Right cardiac atrium (tissue), 5 donors: Measurements from ENCODE around the gene NKX6-1. TPM values are rescaled to one million over a fixed set of nuclear protein-coding genes. Genes with fewer than 3 reads are reported as not detected.

Experiments
- ATAC-seq, 2 donors: fragments of 200-7000 bp; cut with Tn5 transposase; one replicate each; pipeline versions ENCODE4 v1.8.0 to v1.9.1; 2020; ENCODE audit warnings: moderate library complexity in 2 of 2, mild to moderate bottlenecking in 1 of 2
- DNase-seq, 3 donors: peaks; one replicate each; pipeline ENCODE4 v3.0.0-alpha.2; 2020
- H3K27ac ChIP-seq: one replicate; pipeline ENCODE4 v1.5.1; 2013; ENCODE audit warnings: mild to moderate bottlenecking, low read length, control low read depth, moderate library complexity
- H3K27me3 ChIP-seq: one replicate; pipeline ENCODE4 v1.6.1; 2013; ENCODE audit not compliant: control insufficient read depth, insufficient read depth
- H3K4me1 ChIP-seq: one replicate; pipeline ENCODE4 v1.6.1; 2013; ENCODE audit warnings: low read length; ENCODE audit not compliant: control insufficient read depth, insufficient read depth
- H3K4me3 ChIP-seq: one replicate; pipeline ENCODE4 v1.5.1; 2013; ENCODE audit warnings: low read length, control low read depth
- H3K9me3 ChIP-seq: one replicate; pipeline ENCODE4 v1.6.1; 2013; ENCODE audit warnings: low read length; ENCODE audit not compliant: control insufficient read depth
- WGBS: extraction: QIAGEN DNeasy Blood & Tissue Kit; methylation state at CpG from one replicate; pipeline ENCODE4 v1.1.7; 2013; 5-methylcytosine and 5-hydroxymethylcytosine counted together
- intact Hi-C, 4 donors: fragments of 100-400 bp; cut with DNase I; formaldehyde crosslinking; loops; one replicate each; pipeline versions ENCODE4 v1.11.0 to v1.14.0; 2022 to 2023
- polyA plus RNA-seq: library from polyadenylated mRNA; stranded (reverse); fragments of 200-250 nt; gene quantifications from one replicate; pipeline ENCODE4 v1.2.3, GENCODE V29; 2013
- total RNA-seq, 4 donors: library from RNA; stranded (reverse); fragmentation: NEBNext Ultra II Directional; extraction: Animal tissue kit (Norgen Biotek cat#: 25700); gene quantifications; one replicate each; pipeline ENCODE4 v1.2.1, GENCODE V29; 2021
- donor health status: healthy with polysubstance abuse.
- donor health status: DM: no; HTN: yes; CAD: no.
- donor health status: DM: no; HTN: no; CAD: no.
- donor health status: DM: no; HTN: yes; CAD: no; lungs with severe emphysema.
- donor health status: DM: yes; HTN: yes; CAD: no.

NKX6-1 gene
- total and polyA plus RNA-seq, 5 donors = not detected

GRCh38 chr4:84498203-84498934 lies 723 bp downstream of the NKX6-1 start:
- H3K4me3 ChIP-seq = peak overlapping the region; percentile 36
- 1% methylated on average over 63 of the region's 63 CpGs for WGBS
- H3K27ac ChIP-seq = no peak overlapping the region
- peak; percentile 18 to 38 for ATAC-seq
- H3K9me3 ChIP-seq = no peaks in the 10 kb centered on the region
- peaks cover 7% of the 10 kb centered on the region for H3K4me1 ChIP-seq
- no peaks in the 10 kb centered on the region for H3K27me3 ChIP-seq
- DNase-seq = peak; percentile 40 to 62 (median 56)
- intact Hi-C loops = no loop called here

DNA sequence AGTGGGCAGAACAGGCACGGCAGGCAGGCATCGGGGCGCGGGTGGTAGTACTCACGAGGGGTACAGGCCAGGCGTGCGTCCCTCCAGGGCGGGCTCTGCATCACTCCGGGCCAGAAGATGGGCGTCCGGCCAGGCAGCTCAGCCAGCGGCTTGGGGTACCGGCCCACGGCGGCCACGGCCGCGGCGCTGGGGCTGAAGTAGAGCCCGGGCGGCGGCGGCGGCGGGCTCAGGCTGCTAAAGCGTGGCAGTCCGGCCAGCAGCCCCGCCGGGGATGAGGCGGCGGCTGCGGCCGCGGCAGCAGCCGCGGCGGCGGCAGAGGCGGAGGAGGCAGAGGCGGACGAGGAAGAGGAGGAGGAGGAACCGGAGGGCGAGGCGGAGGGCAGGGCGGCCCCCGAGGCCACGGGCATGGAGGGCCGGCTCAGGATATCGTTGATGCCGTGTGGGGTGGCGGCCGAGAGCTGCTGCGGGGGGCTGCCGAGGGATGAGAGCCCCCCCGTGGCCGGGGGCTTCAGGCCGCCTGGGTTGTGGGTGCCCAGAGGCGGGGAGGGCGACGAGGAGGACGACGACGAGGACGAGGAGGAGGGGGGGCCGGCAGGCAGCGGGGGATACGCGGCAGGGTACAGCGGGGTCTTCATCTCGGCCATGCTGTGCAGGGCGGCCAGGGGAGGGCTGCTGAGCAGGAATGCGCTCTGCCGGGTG lies 1.4 kb downstream of the NKX6-1 start:
- 4% methylated on average over 73 of the region's 73 CpGs for WGBS
- Histone ChIP-seq H3K9me3 (no peaks in the 10 kb centered on the region), H3K27me3 (no peaks in the 10 kb centered on the region), H3K4me1 (peaks cover 10% of the 10 kb centered on the region), H3K4me3 (peak overlapping the region; percentile 36), H3K27ac (no peak overlapping the region)
- intact Hi-C loops = no loop called here
- DNase-seq (peak in 2 of 3 donors; percentile 51 to 59), ATAC-seq (peak in 1 of 2 donors; percentile 6)

DNA sequence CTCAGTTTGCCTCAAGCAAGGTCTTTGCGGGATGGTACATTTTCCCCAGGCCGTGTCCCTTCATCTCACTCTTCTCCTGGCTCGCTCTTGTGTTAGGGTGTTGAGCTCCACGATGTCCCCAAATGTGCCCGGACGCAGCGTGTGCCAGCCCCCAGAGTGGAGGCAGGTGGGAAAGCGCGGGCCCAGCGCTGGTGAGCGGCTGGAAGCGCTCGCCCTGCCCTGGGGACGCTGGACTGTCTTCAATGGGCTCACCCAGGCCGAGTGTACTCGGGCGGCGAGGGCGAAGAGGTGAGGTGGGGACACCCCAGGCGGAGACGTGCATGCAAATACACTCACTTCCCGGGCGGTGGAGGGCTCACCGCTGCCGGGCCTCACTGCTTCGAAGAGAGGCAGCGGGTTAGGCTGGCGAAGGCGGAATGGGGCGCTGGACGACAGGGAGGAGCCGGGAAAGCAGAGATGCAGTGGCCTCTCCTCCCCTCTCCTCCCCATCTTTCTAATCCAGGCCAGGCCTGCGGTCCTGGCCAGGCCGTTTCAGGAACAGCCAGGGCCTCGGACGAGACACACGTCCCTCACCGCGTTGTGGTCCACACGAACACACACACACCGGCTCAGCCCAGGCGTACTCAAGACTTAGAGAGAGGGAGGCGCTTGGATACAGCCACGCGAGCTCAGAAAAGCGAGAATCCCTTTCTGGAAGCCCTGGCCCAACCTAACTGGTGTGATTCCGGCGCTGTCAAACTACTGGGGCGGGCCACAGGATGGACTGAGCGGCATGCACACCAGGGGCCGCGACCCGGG lies 2.2 kb downstream of the NKX6-1 start:
- Histone ChIP-seq H3K27me3 (no peaks in the 10 kb centered on the region), H3K4me1 (peaks cover 10% of the 10 kb centered on the region), H3K27ac (no peak overlapping the region), H3K9me3 (no peaks in the 10 kb centered on the region), H3K4me3 (no peak overlapping the region)
- ATAC-seq (no peak), DNase-seq (peak in 2 of 3 donors; percentile 22 to 50)
- 10% methylated on average over 53 of the region's 53 CpGs for WGBS
- intact Hi-C loops = no loop called here

DNA sequence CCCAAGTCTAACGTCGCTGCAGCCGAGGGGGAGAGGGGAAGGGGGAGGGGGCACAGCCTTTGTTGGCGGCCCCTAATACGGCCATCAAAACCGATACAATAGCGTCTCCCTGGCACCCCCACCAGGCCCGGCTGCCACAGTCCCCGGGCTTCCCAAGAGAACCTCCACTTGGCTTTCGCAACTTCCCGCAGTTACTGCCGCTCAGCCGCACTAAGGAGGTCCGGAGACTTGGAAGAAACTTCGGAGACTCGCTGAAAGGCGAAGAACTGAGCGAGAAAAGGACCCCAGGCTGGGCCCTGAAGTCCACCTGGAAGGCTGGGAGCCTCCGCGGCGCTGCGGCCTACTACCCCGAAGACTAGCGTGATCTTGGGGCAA lies 2.8 kb downstream of the NKX6-1 start:
- ATAC-seq = no peak
- Histone ChIP-seq H3K4me1 (peaks cover 10% of the 10 kb centered on the region), H3K9me3 (no peaks in the 10 kb centered on the region), H3K27ac (no peak overlapping the region), H3K27me3 (no peaks in the 10 kb centered on the region), H3K4me3 (no peak overlapping the region)
- DNase-seq = no peak
- 14% methylated on average over 24 of the region's 24 CpGs for WGBS
- intact Hi-C loops = no loop called here

GRCh38 chr4:84495794-84496261 lies 3.3 kb downstream of the NKX6-1 start:
- DNase-seq (no peak), ATAC-seq (no peak)
- intact Hi-C loops = no loop called here
- no peak overlapping the region for H3K4me3 ChIP-seq
- 11% methylated on average over 23 of the region's 23 CpGs for WGBS
- no peaks in the 10 kb centered on the region for H3K9me3 ChIP-seq
- H3K4me1 ChIP-seq = peaks cover 10% of the 10 kb centered on the region
- H3K27me3 ChIP-seq = no peaks in the 10 kb centered on the region
- H3K27ac ChIP-seq = no peak overlapping the region

- 10% methylated on average over 21 of the region's 21 CpGs for WGBS
- H3K27ac ChIP-seq = no peak overlapping the region
- H3K4me1 ChIP-seq = peaks cover 10% of the 10 kb centered on the region
- no peak for ATAC-seq
- DNase-seq = no peak
- no peaks in the 10 kb centered on the region for H3K27me3 ChIP-seq
- intact Hi-C loops = no loop called here
- no peaks in the 10 kb centered on the region for H3K9me3 ChIP-seq
- no peak overlapping the region for H3K4me3 ChIP-seq
Observed at GRCh38 chr4:84495118-84495793, 3.8 kb downstream of the NKX6-1 start.

- Histone ChIP-seq H3K27ac (no peak overlapping the region), H3K27me3 (no peaks in the 10 kb centered on the region), H3K9me3 (no peaks in the 10 kb centered on the region), H3K4me1 (peaks cover 10% of the 10 kb centered on the region), H3K4me3 (no peak overlapping the region)
- intact Hi-C loops = no loop called here
- ATAC-seq (no peak), DNase-seq (no peak)
- 46% methylated on average over 2 of the region's 2 CpGs for WGBS
Observed at GRCh38 chr4:84494531-84494930, 4.6 kb downstream of the NKX6-1 start.

GRCh38 chr4:84494076-84494475 lies 5.0 kb downstream of the NKX6-1 start:
- Histone ChIP-seq H3K9me3 (no peaks in the 10 kb centered on the region), H3K4me3 (no peak overlapping the region), H3K27me3 (peaks cover 2% of the 10 kb centered on the region), H3K4me1 (peaks cover 10% of the 10 kb centered on the region), H3K27ac (no peak overlapping the region)
- ATAC-seq = no peak
- intact Hi-C loops = no loop called here
- WGBS = 15% methylated on average over 2 of the region's 2 CpGs
- no peak for DNase-seq

DNA sequence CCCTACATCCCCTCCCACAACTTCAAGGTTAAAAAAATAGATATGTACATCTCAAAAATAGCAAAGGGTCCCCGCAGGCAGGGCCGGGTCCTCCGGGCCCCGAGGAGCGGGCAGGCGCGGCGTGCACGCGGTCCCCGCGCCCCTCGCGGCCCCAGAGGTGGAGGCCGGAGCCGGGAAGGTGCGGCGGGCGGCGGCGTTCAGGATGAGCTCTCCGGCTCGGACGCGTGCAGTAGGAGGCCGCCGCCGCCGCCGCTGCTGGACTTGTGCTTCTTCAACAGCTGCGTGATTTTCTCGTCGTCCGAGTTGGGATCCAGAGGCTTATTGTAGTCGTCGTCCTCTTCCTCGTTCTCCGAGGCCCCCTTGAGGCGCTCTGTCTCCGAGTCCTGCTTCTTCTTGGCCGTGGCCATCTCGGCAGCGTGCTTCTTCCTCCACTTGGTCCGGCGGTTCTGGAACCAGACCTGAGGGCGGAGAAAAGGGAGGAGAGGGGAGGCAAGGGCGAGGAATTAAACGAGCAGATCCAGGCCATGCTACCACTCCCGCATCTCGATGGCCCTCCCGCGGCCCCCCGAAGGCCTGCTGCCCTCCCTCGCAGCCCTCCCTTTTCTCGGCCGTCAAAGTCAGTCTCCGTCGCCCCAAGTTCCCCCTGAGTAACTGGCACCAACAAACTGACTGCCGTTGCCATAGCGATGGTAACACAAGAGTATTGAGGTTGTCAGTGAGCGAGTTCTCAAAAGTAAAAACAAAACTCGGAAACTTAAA lies 5.8 kb downstream of the NKX6-1 start:
- intact Hi-C loops = no loop called here
- no peak overlapping the region for H3K27ac ChIP-seq
- H3K4me3 ChIP-seq = peak overlapping the region; percentile 36
- no peaks in the 10 kb centered on the region for H3K9me3 ChIP-seq
- ATAC-seq (peak in 1 of 2 donors; percentile 32), DNase-seq (peak in 2 of 3 donors; percentile 55 to 61)
- H3K4me1 ChIP-seq = peaks cover 10% of the 10 kb centered on the region
- WGBS = 3% methylated on average over 62 of the region's 62 CpGs
- peaks cover 4% of the 10 kb centered on the region for H3K27me3 ChIP-seq

- DNase-seq = no peak
- 5% methylated on average over 28 of the region's 28 CpGs for WGBS
- H3K4me1 ChIP-seq = peaks cover 6% of the 10 kb centered on the region
- peak overlapping the region; percentile 36 for H3K4me3 ChIP-seq
- no peaks in the 10 kb centered on the region for H3K9me3 ChIP-seq
- no peak for ATAC-seq
- H3K27ac ChIP-seq = no peak overlapping the region
- intact Hi-C loops = no loop called here
- H3K27me3 ChIP-seq = peaks cover 4% of the 10 kb centered on the region
Observed at GRCh38 chr4:84492737-84493091, 6.4 kb downstream of the NKX6-1 start.
